Measurements from ENCODE around the gene CDK13.
A peak's percentile ranks its signal among the peaks of the same experiment; 100 is the strongest.
"Not testable (repeated sequence)": the region's sequence is repeated elsewhere in the genome, so short reads cannot be mapped to it uniquely, and the experiment has no call there.

Gene CDK13

DNA sequence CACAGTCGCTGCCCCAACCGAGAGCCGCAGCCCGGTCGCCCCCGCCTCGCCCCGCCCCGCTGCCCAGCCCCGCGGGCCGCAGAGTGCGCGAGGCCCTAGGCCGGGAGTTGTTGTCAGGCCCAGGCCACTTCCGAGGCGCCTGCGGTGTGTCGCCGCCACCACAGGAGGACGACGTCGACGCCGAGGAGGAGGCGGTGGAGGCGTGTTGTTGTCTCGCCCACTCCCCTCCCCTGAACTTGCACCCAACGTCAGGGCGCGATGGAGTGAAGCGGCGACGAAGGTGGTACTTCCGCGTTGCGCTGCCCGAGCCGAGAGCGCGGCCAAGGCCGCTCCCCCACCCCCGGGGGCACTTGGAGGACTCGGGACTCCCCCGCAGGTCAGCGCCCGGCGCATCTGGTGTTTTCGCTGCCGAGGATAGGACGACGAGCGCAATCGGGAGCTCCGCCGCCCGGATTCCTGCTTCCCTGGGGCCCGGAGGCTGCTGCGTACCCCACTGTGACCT lies at the start of gene CDK13:
Gene CDK13 (plus strand): TSS at position 286 of the 502 bp plus-strand sequence. CDS start 386 bp downstream, outside the sequence.
- peak; percentile 71 for DNase-seq

GRCh38 chr7:39904077-39904486 lies 46.0 kb upstream of the CDK13 start:
- DNase-seq = no peak

GRCh38 chr7:39908141-39908540 lies 41.9 kb upstream of the CDK13 start:
- DNase-seq = no peak

- DNase-seq = no peak
These were observed 41.1 kb upstream of the CDK13 start for GRCh38 chr7:39908973-39909372.

GRCh38 chr7:39909526-39909925 lies 40.5 kb upstream of the CDK13 start:
- no peak for DNase-seq

DNA sequence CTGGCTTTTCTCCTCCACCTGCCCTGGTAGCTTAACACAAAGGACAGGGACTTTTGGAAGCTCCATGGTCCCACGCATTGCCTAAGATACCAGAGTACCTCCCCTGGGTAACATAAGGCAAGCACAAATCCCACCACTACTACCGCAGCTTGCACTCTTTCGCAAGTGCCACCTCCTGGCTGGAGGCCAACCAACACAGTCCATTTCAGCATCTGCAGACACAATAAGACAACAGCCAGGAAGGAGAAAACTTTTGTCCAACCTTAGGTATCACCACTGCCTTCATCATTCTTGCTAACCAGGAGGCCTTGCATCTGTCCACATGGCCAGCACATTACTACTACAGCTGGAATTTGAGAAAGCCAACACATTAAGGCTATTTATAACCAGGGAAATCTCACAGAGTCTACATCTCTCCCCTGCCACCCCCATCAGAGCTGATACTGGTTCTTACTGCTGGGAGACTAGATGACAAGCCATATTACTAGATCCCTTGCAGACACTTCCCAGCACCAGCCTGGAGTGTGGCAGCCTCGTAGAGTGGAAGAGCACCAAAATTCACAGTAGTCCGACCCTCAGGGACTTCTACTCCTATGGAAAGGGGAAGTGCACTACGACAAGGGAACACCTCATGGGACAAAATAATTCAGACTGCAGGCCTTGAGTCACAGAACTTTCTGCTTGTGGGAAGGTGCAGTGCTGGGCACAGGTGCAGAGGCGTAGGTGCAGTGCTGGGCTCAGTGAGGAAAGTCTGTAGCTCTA lies 39.8 kb upstream of the CDK13 start:
- no peak for DNase-seq

DNA sequence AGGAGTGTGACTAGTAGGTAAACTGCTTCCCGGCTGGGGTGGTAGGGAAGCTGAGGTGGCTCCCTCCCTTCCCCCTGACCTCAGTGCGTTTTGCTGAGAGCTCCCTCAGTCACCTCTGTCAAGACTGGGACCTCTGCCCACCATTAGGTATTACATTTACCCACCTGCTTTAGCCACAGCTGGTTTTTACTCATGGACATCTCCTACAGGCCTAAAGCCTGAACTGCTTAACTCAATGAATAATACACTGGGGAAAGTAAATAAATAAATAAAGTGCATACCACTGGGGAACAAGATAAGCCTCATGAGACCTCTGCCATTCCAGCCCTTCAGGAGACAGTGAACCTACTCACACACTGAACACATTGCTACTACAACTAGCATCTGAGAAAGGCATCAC lies 38.9 kb upstream of the CDK13 start:
- no peak for DNase-seq

DNA sequence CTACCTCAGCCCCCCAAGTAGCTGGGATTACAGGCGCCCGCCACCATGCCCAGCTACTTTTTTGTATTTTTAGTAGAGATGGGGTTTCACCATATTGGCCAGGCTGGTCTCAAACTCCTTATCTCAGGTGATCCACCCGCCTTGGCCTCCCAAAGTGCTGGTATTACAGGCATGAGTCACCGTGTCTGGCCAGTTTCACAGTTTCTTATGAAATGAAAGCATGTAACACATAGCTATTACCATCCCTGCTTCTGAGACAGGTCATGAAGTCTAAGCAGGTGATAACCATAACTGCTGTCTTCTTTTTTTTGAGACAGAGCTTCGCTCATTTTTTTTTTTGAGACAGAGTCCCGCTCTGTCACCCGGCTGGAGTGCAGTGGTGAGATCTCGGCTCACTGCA lies 34.2 kb upstream of the CDK13 start:
- not testable (repeated sequence) for DNase-seq

GRCh38 chr7:39919646-39920045 lies 30.4 kb upstream of the CDK13 start:
- DNase-seq = no peak

DNA sequence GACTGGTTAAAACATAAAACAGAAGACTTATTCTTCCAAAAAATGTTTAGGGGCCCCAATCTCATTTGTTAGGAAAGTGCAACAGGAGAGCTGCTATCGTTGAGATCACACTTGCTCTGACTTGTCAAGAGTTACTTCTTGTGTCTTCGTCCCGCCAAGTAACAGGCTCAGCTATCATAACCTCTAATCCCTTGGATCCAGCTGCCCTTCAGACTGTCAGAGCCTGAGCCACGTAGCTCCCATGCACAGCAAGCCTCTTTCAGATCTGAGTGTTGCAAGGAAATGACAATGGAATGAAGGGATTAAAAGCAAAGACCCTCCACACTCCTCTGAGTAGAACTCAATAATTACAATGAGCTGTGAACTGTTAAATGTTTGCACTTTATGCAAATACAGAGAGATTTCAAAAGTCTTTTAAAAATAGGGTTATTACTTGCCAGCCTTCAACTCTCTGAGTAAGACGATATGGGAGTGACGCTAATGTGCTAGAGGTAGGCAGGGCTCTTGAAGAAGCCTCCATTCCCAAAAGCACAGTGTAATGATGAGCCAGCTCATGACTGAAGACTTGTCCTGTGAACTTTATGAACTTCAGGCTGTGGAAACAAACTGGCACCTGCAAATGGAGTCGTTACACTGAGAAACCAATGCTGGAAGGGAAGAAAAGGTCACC lies 28.4 kb upstream of the CDK13 start:
- no peak for DNase-seq

GRCh38 chr7:39922580-39922979 lies 27.5 kb upstream of the CDK13 start:
- DNase-seq = no peak

DNA sequence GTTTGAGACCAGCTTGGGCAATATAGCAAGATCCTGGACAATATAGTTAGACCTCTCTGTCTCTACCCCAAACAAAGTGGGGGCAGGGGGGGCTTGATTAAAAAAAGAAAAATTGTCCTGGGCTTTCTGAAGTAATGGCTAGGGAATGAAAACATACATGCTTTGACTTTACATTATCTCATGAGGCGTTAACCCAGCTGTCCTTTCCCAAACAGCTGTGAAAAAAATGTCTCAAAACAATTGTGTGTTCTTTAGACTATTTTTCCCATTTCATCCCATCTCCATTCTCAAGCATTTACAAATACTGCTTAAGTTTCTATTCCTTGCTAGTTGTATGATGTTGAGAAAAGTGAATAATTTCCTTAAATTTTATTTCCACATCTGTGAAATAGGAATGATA lies 27.0 kb upstream of the CDK13 start:
- no peak for DNase-seq

DNA sequence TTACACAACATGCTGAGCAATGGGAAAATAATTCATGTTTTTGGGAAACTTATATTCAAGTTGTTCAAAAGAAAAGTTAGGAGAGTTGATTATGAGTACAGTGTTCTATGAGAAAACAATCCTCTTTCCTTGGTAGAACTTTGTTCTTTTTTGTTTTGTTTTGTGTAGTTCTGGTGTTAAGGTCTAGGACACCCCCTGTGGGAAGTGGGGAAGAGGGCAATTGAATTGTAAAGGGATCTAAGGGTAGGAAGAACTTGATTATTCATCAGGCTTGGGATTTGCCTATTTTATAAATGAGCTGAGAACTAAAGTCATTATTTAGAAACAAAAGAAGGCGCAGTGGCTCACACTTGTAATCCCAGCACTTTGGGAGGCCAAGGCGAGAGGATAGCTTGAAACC lies 25.9 kb upstream of the CDK13 start:
- no peak for DNase-seq

GRCh38 chr7:39926111-39926510 lies 23.9 kb upstream of the CDK13 start:
- DNase-seq = no peak

DNA sequence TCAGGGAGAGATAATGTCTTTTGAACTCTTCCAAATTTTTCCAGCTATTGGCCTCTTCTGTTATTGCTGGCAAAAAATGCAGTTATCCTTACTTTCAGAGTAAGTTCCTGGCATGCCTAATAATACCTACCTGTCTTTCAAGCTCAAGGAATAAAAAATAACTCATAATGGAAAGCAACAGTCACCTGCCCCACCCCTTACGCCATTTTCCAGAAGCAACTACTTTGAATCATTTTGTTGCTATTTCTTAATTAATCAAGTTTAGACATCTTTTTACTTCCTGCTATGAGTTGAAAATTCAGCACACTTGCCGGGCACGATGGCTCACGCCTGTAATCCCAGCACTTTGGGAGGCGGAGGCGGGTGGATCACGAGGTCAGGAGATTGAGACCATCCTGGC lies 23.0 kb upstream of the CDK13 start:
- DNase-seq = no peak

DNA sequence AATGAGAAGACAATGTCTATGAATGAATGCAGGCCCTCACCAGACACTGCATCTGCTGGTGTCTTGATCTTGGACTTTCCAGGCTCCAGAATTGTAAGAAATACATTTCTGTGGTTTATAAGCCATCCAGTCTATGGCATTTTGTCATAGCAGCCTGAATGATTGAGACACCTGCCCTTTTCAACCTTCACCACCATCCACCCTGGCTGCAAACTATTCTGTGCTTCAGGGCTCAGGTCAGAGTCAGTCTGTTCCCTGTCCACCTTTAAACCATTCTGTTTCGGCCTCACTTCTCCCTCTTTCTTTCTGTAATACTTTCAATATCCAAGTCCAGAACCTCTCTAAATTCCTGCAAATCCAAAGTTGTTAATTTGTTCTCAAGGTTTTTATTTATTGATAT lies 15.9 kb upstream of the CDK13 start:
- no peak for DNase-seq

- DNase-seq = no peak
These were observed 13.3 kb upstream of the CDK13 start for GRCh38 chr7:39936761-39937160.

DNA sequence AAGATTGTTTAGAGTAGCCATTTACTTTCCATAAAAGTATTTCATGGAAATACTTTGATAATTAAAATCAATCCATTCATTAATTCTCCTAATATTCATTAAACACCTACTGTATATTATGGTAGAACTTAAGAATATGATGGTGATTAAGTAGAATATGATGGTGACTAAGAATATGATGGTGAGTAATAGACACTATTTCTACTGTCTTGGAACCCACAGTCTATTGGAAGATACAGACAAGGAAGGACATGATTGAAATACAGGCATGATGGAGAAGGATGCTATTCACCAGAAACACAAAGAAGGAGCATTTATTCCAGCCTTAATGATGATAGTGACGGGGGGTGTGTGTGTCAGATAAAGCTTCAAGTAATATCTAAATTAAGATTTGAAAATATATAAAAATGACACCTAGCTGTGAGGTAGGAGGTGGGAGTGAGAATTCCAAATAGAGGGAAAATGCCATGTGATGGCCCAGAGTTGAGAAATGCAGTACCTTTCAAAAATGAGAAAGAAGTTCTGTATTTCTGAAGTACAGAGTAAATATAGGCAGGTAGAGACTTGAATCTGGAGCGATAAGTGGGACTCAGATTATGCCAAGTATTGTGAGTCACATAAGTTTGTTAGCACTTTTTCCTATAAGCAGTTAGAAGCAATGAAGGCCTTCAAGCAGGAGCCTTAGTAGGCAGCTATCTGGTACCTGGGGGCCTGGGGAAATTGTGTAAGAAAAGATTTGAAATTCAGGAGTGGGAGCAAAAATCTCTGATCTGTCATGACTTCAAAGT lies 12.5 kb upstream of the CDK13 start:
- DNase-seq = no peak

DNA sequence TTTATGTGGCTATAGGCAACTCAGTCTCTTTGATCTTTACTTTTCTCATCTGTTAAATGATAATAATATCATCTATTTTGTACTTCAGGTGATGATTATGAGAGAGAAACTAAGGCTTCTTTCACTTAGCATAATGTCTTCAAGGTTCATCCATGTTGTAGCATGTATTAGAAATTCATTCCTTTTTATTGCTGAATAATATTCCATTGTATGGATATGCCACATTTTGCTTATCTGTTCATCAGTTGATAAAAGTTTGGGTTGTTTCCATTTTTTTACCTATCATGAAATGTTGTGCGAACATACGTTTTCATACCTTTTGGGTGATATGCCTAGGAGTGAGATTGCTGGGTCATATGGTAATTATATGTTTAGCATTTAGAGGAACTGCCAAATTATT lies 7.2 kb upstream of the CDK13 start:
- no peak for DNase-seq

DNA sequence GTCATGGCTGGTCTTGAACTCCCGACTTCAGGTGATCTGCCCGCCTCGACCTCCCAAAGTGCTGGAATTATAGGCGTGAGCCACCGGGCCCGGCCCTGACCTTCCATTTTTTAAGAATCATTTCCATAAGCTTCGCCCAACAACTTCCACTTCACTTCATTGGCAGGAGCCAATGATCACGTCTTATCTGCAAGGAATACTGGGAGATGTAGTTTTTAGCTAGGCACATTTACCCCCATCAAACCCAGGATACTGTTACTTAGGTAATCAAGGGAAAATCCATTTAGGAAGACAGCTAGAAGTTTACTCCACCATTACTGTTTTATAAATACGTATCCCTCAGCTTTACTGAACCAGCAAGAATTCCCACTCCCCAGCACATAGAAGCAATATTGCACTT lies 3.4 kb upstream of the CDK13 start:
- no peak for DNase-seq

DNA sequence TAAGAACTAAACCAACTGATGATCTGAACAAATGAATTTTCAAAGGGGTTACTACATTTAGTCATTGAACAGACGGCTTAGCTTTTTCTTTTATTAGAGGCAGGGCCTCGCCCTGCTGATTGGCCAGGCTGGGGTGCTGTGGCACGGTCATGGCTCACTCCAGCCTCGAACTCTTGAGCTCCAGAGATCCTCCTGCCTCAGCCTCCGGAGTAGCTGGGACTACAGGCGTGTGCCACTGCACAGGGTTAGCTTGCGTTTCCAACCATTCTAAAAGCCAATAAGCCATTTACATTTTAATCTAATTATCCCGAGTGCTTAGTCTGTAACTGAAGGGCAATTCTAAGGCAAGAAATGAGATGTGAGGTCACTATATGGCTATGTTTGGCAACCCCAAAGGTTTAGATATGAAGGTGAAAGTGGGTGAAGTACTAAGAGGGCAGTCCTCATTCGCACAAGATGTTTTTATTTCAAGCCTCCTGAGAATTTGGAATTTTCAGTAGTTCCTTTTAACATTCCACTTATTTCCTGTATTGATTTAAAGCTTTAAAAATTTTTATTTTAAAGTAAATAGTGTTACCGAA lies 1.6 kb upstream of the CDK13 start:
- no peak for DNase-seq

DNA sequence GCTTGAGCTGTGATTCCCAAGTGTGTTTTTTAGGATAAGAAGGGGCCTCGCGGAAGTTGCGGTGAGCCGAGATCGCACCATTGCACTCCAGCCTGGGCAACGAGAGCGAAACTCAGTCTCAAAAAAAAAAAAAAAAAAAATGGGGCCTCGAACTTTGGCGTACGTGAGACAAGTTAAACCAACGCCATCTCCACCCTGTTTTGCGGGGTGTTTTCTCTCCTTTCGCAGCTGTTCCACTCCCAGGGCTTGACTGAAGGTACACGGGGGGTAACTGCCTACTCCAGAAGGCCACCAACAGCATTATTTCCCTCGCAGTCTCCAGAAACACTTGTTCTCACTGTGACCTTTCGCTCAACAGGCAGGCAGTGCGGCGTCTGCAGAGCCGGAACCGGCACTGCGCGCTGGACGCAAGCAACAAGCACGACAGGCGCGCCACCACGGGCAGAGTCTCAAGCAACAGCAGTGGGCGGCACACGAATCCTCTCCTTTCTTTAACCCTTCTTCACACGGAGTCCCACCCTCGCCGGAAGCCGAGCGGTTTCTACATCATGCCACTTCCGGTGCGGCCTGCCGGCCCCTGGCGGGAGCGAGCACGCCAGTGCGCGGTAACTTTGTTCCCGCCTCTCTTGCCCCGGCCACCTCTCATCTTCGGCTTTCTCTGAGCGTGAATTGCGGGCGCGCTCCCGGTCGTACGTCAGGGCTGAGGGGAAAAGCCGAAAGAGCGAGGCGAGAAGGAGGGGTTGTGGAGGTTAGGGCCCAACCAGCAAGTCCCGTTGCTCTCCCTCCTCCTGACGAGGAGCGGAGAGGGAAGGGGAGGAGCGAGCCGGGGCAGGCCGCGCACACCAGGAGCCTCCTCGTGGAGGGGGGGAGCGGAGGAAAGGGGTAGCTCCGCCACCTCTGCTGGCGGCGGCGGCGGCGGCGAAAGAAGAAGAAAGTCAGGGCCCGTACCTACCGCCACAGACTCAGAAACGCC lies 814 bp upstream of the CDK13 start:
- DNase-seq = peak; percentile 98
